ENCODE results near the gene ZMAT3. TPM values are rescaled to one million over a fixed set of nuclear protein-coding genes. Genes with fewer than 3 reads are reported as not detected.
"Not testable (repeated sequence)": the region's sequence is repeated elsewhere in the genome, so short reads cannot be mapped to it uniquely, and the experiment has no call there.

Gene ZMAT3
- total RNA-seq (10 to 100 TPM in 1 of 2 donors, 1 to 10 TPM in 1; 8.1 to 12.1 TPM), polyA plus RNA-seq (1 to 10 TPM; 2.4 to 2.8 TPM)
- long read RNA-seq, donor 1, result 0 reads
- long read RNA-seq, donor 2, result 0 reads
- long read RNA-seq, donor 3, result 0 reads
- long read RNA-seq, donor 4, result 0 reads
- long read RNA-seq, donor 5, full-length matches to known transcripts, result 2 of 2 reads
- long read RNA-seq, donor 5, partial matches to known transcripts, result 0 of 2 reads
- long read RNA-seq, donor 5, other reads (novel, unspliced or antisense), result 0 of 2 reads

GRCh38 chr3:179071323-179072099 is at the start of gene ZMAT3:
ZMAT3 (minus strand) TSS chr3:179071809; CDS start chr3:179067752, 4,057 bp downstream.
- Histone ChIP-seq H3K27me3 (ENCODE audit: control insufficient read depth in 3 of 3, insufficient read depth in 3 of 3, low read length in 2 of 3) (no peaks in the 10 kb centered on the region), H3K27ac (ENCODE audit: low read depth in 1 of 2, low read length in 1 of 2) (peak within 1 kb of the TSS; percentile 82 to 98), H3K4me3 (peak within 1 kb of the TSS; percentile 97), H3K36me3 (ENCODE audit: control insufficient read depth in 4 of 4, insufficient read depth in 4 of 4, low read length in 4 of 4) (peaks cover 0 to 3% (median 1%) of the 10 kb centered on the region in 4 donors), H3K9me3 (ENCODE audit: control insufficient read depth in 4 of 4, insufficient read depth in 3 of 4, low read length in 3 of 4) (no peaks in the 10 kb centered on the region), H3K4me1 (ENCODE audit: control insufficient read depth in 5 of 5, insufficient read depth in 5 of 5, low read length in 5 of 5) (peaks cover 0 to 12% (median 0%) of the 10 kb centered on the region in 5 donors), H3K9ac (ENCODE audit: insufficient read depth in 1 of 2, low read length in 2 of 2) (peak within 1 kb of the TSS; percentile 28 to 83)
- ATAC-seq (ENCODE audit: insufficient read depth, low FRiP score) (peak; percentile 97), DNase-seq (peak; percentile 84 to 91 (median 88))
- TF ChIP-seq CTCF (IDR thresholded peaks at IDR 0.05; ENCODE audit: control extremely low read depth, extremely low read depth), result no peak
- 0 to 1% methylated on average over 80 of the region's 80 CpGs for WGBS, 2 donors

- no peak for TF ChIP-seq CTCF (IDR thresholded peaks at IDR 0.05; ENCODE audit: control extremely low read depth, extremely low read depth)
- ATAC-seq (ENCODE audit: insufficient read depth, low FRiP score), result no peak
- WGBS, 2 donors, result 76 to 84% methylated on average over 2 of the region's 2 CpGs
- DNase-seq, result no peak
- H3K9me3 ChIP-seq (ENCODE audit: control insufficient read depth in 4 of 4, insufficient read depth in 3 of 4, low read length in 3 of 4), result no peaks in the 10 kb centered on the region
- no peak overlapping the region for H3K4me3 ChIP-seq
- H3K36me3 ChIP-seq (ENCODE audit: control insufficient read depth in 4 of 4, insufficient read depth in 4 of 4, low read length in 4 of 4), result no peaks in the 10 kb centered on the region
- no peak overlapping the region for H3K9ac ChIP-seq (ENCODE audit: insufficient read depth in 1 of 2, low read length in 2 of 2)
- no peaks in the 10 kb centered on the region for H3K27me3 ChIP-seq (ENCODE audit: control insufficient read depth in 3 of 3, insufficient read depth in 3 of 3, low read length in 2 of 3)
- no peak overlapping the region for H3K27ac ChIP-seq (ENCODE audit: low read depth in 1 of 2, low read length in 1 of 2)
- H3K4me1 ChIP-seq (ENCODE audit: control insufficient read depth in 5 of 5, insufficient read depth in 5 of 5, low read length in 5 of 5), result no peaks in the 10 kb centered on the region
Measured at GRCh38 chr3:179116816-179117215, 45.2 kb upstream of the ZMAT3 start.

- H3K27ac ChIP-seq (ENCODE audit: low read depth in 1 of 2, low read length in 1 of 2); DNase-seq; H3K9ac ChIP-seq (ENCODE audit: insufficient read depth in 1 of 2, low read length in 2 of 2); ATAC-seq (ENCODE audit: insufficient read depth, low FRiP score); H3K4me1 ChIP-seq (ENCODE audit: control insufficient read depth in 5 of 5, insufficient read depth in 5 of 5, low read length in 5 of 5); H3K9me3 ChIP-seq (ENCODE audit: control insufficient read depth in 4 of 4, insufficient read depth in 3 of 4, low read length in 3 of 4); H3K4me3 ChIP-seq; H3K36me3 ChIP-seq (ENCODE audit: control insufficient read depth in 4 of 4, insufficient read depth in 4 of 4, low read length in 4 of 4); H3K27me3 ChIP-seq (ENCODE audit: control insufficient read depth in 3 of 3, insufficient read depth in 3 of 3, low read length in 2 of 3): not testable (repeated sequence)
- 75 to 80% methylated on average over 1 of the region's 1 CpG for WGBS, 2 donors
Measured at GRCh38 chr3:179115444-179115843, 43.8 kb upstream of the ZMAT3 start.

GRCh38 chr3:179113903-179114302 is 42.3 kb upstream of the ZMAT3 start:
- H3K27me3 ChIP-seq (ENCODE audit: control insufficient read depth in 3 of 3, insufficient read depth in 3 of 3, low read length in 2 of 3), result no peaks in the 10 kb centered on the region
- TF ChIP-seq CTCF (IDR thresholded peaks at IDR 0.05; ENCODE audit: control extremely low read depth, extremely low read depth), result no peak
- H3K27ac ChIP-seq (ENCODE audit: low read depth in 1 of 2, low read length in 1 of 2), result no peak overlapping the region
- 49 to 66% methylated on average over 2 of the region's 2 CpGs for WGBS, 2 donors
- H3K36me3 ChIP-seq (ENCODE audit: control insufficient read depth in 4 of 4, insufficient read depth in 4 of 4, low read length in 4 of 4), result no peaks in the 10 kb centered on the region
- ATAC-seq (ENCODE audit: insufficient read depth, low FRiP score), result no peak
- H3K4me3 ChIP-seq, result no peak overlapping the region
- H3K9ac ChIP-seq (ENCODE audit: insufficient read depth in 1 of 2, low read length in 2 of 2), result no peak overlapping the region
- no peaks in the 10 kb centered on the region for H3K4me1 ChIP-seq (ENCODE audit: control insufficient read depth in 5 of 5, insufficient read depth in 5 of 5, low read length in 5 of 5)
- H3K9me3 ChIP-seq (ENCODE audit: control insufficient read depth in 4 of 4, insufficient read depth in 3 of 4, low read length in 3 of 4), result peaks cover 0 to 2% (median 0%) of the 10 kb centered on the region in 4 donors
- peak in 1 of 3 donors; percentile 5 for DNase-seq

Measured in lung (tissue), 16 donors.